Measurements from ENCODE around the gene CHI3L1. TPM values are rescaled to one million over a fixed set of nuclear protein-coding genes. Genes with fewer than 3 reads are reported as not detected.

The CHI3L1 gene
- total and polyA plus RNA-seq, 9 donors, result 4.0 to 70.5 (median 6.8) TPM; not detected in 1

- H3K27ac ChIP-seq, result no peak overlapping the region
- intact Hi-C loops (cut with DNase I), result no loop called here
- 72 to 85% (median 78%) methylated on average over 7 of the region's 7 CpGs for WGBS, 3 donors
Observed at GRCh38 chr1:203149188-203149840, 37.2 kb downstream of the CHI3L1 start.

GRCh38 chr1:203148579-203148978, 37.9 kb downstream of the CHI3L1 start:
- no peak overlapping the region for H3K27ac ChIP-seq
- 89 to 94% (median 92%) methylated on average over 12 of the region's 12 CpGs for WGBS, 3 donors
- H3K36me3 ChIP-seq, result no peaks in the 10 kb centered on the region
- no peaks in the 10 kb centered on the region for H3K27me3 ChIP-seq
- no peak overlapping the region for H3K4me3 ChIP-seq
- intact Hi-C loops (cut with DNase I), result no loop called here
- H3K4me1 ChIP-seq (ENCODE audit: insufficient read depth), result no peaks in the 10 kb centered on the region
- DNase-seq, result no peak
- H3K9me3 ChIP-seq, result no peaks in the 10 kb centered on the region
- no peak for TF ChIP-seq EP300 (IDR thresholded peaks at IDR 0.05)

More at GRCh38 chr1:203149188-203149840, 37.2 kb downstream of the CHI3L1 start:
- no peaks in the 10 kb centered on the region for H3K9me3 ChIP-seq
- no peaks in the 10 kb centered on the region for H3K36me3 ChIP-seq
- TF ChIP-seq POLR2A (IDR thresholded peaks at IDR 0.05) (no peak), CTCF (IDR thresholded peaks at IDR 0.05) (no peak), EP300 (IDR thresholded peaks at IDR 0.05) (no peak)
- H3K4me1 ChIP-seq (ENCODE audit: insufficient read depth), result no peaks in the 10 kb centered on the region
- no peak for DNase-seq
- no peaks in the 10 kb centered on the region for H3K27me3 ChIP-seq
- H3K4me3 ChIP-seq, result no peak overlapping the region

- no peak overlapping the region for H3K27ac ChIP-seq
- WGBS, 3 donors, result 96 to 97% (median 97%) methylated on average over 5 of the region's 5 CpGs
- intact Hi-C loops (cut with DNase I), result no loop called here
Observed at GRCh38 chr1:203148127-203148526, 38.4 kb downstream of the CHI3L1 start.

GRCh38 chr1:203147376-203147775, 39.1 kb downstream of the CHI3L1 start:
- Histone ChIP-seq H3K36me3 (no peaks in the 10 kb centered on the region), H3K4me1 (ENCODE audit: insufficient read depth) (no peaks in the 10 kb centered on the region), H3K27ac (no peak overlapping the region), H3K9me3 (no peaks in the 10 kb centered on the region), H3K27me3 (no peaks in the 10 kb centered on the region), H3K4me3 (no peak overlapping the region)
- WGBS, 3 donors, result 84 to 89% (median 87%) methylated on average over 5 of the region's 5 CpGs
- TF ChIP-seq EP300 (IDR thresholded peaks at IDR 0.05) (no peak), CTCF (IDR thresholded peaks at IDR 0.05) (no peak), POLR2A (IDR thresholded peaks at IDR 0.05) (no peak)
- intact Hi-C loops (cut with DNase I), result no loop called here
- DNase-seq, result no peak

More at GRCh38 chr1:203148127-203148526, 38.4 kb downstream of the CHI3L1 start:
- Histone ChIP-seq H3K27me3 (no peaks in the 10 kb centered on the region), H3K9me3 (no peaks in the 10 kb centered on the region), H3K4me3 (no peak overlapping the region), H3K36me3 (no peaks in the 10 kb centered on the region), H3K4me1 (ENCODE audit: insufficient read depth) (no peaks in the 10 kb centered on the region)
- no peak for TF ChIP-seq EP300 (IDR thresholded peaks at IDR 0.05)
- no peak for TF ChIP-seq POLR2A (IDR thresholded peaks at IDR 0.05)
- TF ChIP-seq CTCF (IDR thresholded peaks at IDR 0.05), result no peak
- no peak for DNase-seq

GRCh38 chr1:203146537-203146936, 40.0 kb downstream of the CHI3L1 start:
- H3K4me1 ChIP-seq (ENCODE audit: insufficient read depth), result no peaks in the 10 kb centered on the region
- no peak overlapping the region for H3K27ac ChIP-seq
- WGBS, 3 donors, result 79 to 90% (median 89%) methylated on average over 7 of the region's 7 CpGs
- H3K9me3 ChIP-seq, result no peaks in the 10 kb centered on the region
- intact Hi-C loops (cut with DNase I), result no loop called here
- H3K4me3 ChIP-seq, result no peak overlapping the region
- H3K27me3 ChIP-seq, result no peaks in the 10 kb centered on the region
- H3K36me3 ChIP-seq, result no peaks in the 10 kb centered on the region
- TF ChIP-seq EP300 (IDR thresholded peaks at IDR 0.05), result no peak
- no peak for TF ChIP-seq POLR2A (IDR thresholded peaks at IDR 0.05)
- no peak for TF ChIP-seq CTCF (IDR thresholded peaks at IDR 0.05)
- no peak for DNase-seq

Data from ovary (tissue), 9 donors.